H1 (cell line): ENCODE data around the gene SCAMP2. TPM values are rescaled to one million over a fixed set of nuclear protein-coding genes. Genes with fewer than 3 reads are reported as not detected.

Source experiments
- CBX5 ChIP-seq: fragments of 300-800, 300-1000 bp; sonication (generic); IDR thresholded peaks from 2 replicates; pipeline ENCODE4 v1.7.1; 2016; ENCODE audit warnings: antibody characterized with exemption, low read length, low read depth
- CEBPB ChIP-seq: IDR thresholded peaks from 2 replicates; pipeline ENCODE4 v1.6.1; 2012; ENCODE audit warnings: low read depth, low read length
- KDM4A ChIP-seq: IDR thresholded peaks from one replicate; pipeline ENCODE4 v1.7.1; 2012; ENCODE audit warnings: low read depth, mild to moderate bottlenecking, moderate library complexity, low read length, inconsistent platforms; ENCODE audit not compliant: severe bottlenecking
- TAF1 ChIP-seq: IDR thresholded peaks from 2 replicates; pipeline ENCODE4 v1.6.1; 2011; ENCODE audit warnings: mild to moderate bottlenecking, low read depth, low read length
- polyA plus RNA-seq, 7 experiments: library from polyadenylated mRNA; depleted of rRNA in 3 of 7; stranded (reverse) in 5 of 7; unstranded in 2 of 7; fragments of >200 nt in 5 of 7; fragments of 200-250 nt in 2 of 7; gene quantifications; 1 replicate in 5 of 7; 2 replicates in 1 of 7; 4 replicates in 1 of 7; pipeline versions ENCODE4 v1.2.1 to v1.2.3, GENCODE V29; 2011 to 2013; ENCODE audit warnings: missing spikeins in 2 of 7, mixed read lengths in 2 of 7
- total RNA-seq: library from RNA; stranded (reverse); fragmentation: NEBNext Ultra II Directional; extraction: Animal tissue kit (Norgen Biotek cat#: 25700); gene quantifications from 2 replicates; pipeline ENCODE4 v1.2.1, GENCODE V29; 2021

The SCAMP2 gene
- total and polyA plus RNA-seq, 2 of the 8 experiments (the other 6 are each of a cell fraction or from before 2014, with no cell fraction given): 41.7 to 131 TPM

- TF ChIP-seq CEBPB (no peak), CBX5 (no peak), KDM4A (peak; percentile 93), TAF1 (0 out of 2 replicates have a peak, but pooled peaks have one; percentile 66)
Measured at GRCh38 chr15:74873036-74873755, at the start of gene SCAMP2 (continued).
